Measurements from ENCODE around the gene GPATCH3.
A peak's percentile ranks its signal among the peaks of the same experiment; 100 is the strongest.
"Not testable (repeated sequence)": the region's sequence is repeated elsewhere in the genome, so short reads cannot be mapped to it uniquely, and the experiment has no call there.

Gene GPATCH3

DNA sequence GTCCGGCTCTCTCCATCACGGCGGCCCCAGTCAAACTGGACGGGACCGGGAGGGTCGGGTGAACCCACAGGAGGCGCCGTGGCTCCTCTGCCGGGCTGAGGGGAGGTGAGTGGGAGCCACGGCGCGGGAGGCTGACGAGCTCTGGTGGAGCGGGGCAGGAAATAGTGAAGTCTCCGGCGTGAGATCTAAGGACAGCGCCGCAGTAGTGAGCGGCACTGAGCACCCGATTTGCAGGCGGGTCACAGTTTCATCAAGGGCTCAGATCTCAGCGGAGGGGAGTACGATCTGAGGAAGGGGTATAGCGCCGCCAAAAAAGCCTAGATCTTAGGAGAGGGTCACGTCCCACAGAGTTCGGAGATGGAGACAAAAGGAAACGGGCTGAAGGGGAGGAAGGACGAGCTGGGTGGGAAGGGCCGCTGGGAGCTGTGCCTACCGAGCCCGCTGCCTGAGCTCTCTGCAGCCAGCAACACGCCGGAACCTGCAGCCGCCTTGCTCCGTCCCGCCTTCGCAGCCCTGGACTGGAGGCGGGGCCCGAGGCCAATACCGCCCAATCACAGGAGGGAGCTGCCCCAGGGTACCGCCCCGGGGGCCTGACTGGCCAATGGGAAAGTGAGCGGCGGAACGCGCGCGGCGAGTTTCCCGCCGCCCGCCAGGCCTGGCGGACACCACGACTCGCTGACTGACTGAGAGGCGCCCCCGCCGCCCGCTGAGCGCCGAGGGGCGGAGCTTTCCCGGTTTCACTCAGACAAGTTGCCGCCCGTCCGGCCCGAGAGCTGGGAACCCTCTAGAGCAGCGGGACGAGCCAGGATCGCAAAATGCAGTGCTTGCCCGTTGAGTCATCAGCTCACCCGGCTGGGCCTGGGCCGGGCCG lies 35.4 kb downstream of the GPATCH3 start:
- DNase-seq (ENCODE audit: low spot score), result peak; percentile 99

DNA sequence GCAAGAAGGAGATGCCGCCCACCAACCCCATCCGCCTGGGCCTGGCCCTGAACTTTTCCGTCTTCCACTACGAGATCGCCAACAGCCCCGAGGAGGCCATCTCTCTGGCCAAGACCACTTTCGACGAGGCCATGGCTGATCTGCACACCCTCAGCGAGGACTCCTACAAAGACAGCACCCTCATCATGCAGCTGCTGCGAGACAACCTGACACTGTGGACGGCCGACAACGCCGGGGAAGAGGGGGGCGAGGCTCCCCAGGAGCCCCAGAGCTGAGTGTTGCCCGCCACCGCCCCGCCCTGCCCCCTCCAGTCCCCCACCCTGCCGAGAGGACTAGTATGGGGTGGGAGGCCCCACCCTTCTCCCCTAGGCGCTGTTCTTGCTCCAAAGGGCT lies 36.6 kb downstream of the GPATCH3 start:
- DNase-seq (ENCODE audit: low spot score), result no peak

GRCh38 chr1:26862781-26863684 lies 37.2 kb downstream of the GPATCH3 start, which contains the start of gene SFN:
SFN (plus strand) TSS chr1:26863149; CDS start chr1:26863213, 64 bp downstream.
- peak; percentile 92 for DNase-seq (ENCODE audit: low spot score)

DNA sequence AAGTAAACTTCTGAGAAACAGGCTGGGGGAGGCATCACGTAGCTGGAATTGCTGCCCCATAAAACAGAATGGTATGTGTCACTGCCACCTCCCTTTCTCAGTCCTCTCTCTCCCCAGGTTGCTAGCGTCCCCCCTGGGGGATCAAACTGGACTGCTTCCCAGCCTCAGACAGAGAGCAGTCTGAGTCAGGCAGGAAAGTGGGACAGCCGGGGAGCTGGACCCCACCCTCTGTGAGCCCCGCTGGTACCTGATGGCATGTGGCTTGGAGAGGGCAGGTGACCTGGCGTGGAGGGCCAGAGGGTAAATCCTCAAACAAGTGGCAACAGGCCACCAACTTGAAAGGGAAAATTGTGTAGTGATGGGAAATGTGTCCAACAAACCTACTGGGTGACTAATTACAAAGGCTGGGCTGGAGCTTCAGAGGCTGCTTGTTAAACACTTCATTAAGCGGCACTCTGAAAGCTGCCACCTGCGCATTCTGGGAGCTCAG lies 38.3 kb downstream of the GPATCH3 start:
- no peak for DNase-seq (ENCODE audit: low spot score)

- DNase-seq (ENCODE audit: low spot score), result peak; percentile 62
Observed at GRCh38 chr1:26861286-26861701, 39.0 kb downstream of the GPATCH3 start.

DNA sequence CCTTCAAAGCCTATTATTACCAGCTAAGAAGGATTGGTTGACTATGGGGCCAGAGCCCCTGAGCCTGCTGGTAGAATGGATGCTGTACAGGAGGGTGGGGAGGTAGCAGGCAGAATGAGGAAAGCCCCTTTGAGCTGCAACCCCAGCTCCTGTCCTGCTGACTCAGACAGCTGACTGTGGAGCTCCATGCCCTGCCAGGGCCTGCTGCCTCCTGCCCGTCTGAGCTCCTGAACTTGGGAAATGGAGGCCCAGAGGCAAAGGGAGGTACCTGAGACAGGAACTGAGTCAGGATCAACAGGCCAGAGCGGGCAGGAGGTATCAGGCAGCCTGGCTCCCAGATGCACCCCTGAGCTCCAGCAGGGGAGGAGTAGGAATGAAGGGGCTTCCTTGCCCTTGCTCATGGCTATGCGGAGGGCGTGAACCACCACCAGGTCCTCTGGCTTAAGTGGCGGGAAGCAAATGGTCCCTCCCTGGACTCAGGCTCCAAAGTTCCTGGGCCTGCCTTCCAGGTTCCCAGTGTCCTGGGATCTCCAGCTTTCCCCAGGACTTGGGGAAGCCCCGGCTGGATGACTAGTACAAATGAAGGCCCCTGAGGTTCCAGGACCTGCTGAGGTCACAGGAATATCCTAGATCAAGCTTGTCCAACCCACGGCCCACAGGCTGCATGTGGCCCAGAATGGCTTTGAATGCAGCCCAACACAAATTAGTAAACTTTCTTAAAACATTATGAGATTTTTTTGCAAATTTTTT lies 41.2 kb downstream of the GPATCH3 start:
- no peak for DNase-seq (ENCODE audit: low spot score)

GRCh38 chr1:26858160-26858559 lies 42.1 kb downstream of the GPATCH3 start:
- DNase-seq (ENCODE audit: low spot score), result no peak

DNA sequence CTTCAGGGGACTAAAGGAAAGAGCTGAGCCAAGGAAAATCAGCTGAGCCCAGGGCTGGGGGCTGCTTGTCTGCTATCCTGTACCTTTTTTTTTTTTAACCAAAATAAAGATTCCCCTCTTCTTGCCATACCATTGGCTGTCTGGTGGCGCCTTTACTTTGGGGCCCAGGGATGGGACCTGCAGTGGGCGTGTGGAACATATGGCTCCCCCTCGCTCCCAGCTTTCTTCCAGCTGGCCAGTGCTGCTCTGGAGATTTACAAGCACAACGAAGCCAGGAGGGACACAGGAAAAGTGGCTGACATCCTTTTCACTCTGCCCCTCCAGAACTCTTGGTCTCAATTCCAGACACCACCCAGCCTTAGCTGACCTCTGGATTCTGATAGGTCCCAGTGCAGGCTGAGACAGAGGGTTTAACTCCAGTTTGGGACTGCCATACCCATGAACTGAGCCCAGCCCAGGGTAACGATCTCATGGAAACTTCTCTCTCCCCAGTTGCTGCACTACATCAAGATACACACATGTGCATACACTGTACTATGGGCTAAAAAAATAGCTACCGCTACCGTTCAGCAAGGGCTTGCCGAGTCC lies 42.7 kb downstream of the GPATCH3 start:
- no peak for DNase-seq (ENCODE audit: low spot score)

GRCh38 chr1:26856604-26857469 lies 43.4 kb downstream of the GPATCH3 start:
- DNase-seq (ENCODE audit: low spot score), result no peak

- no peak for DNase-seq (ENCODE audit: low spot score)
Observed at GRCh38 chr1:26856181-26856580, 44.1 kb downstream of the GPATCH3 start.

GRCh38 chr1:26855636-26856035 lies 44.6 kb downstream of the GPATCH3 start:
- no peak for DNase-seq (ENCODE audit: low spot score)

GRCh38 chr1:26854906-26855305 lies 45.4 kb downstream of the GPATCH3 start:
- DNase-seq (ENCODE audit: low spot score), result no peak

GRCh38 chr1:26853600-26853999 lies 46.7 kb downstream of the GPATCH3 start:
- DNase-seq (ENCODE audit: low spot score), result no peak

GRCh38 chr1:26853156-26853555 lies 47.1 kb downstream of the GPATCH3 start:
- peak; percentile 87 for DNase-seq (ENCODE audit: low spot score)

DNA sequence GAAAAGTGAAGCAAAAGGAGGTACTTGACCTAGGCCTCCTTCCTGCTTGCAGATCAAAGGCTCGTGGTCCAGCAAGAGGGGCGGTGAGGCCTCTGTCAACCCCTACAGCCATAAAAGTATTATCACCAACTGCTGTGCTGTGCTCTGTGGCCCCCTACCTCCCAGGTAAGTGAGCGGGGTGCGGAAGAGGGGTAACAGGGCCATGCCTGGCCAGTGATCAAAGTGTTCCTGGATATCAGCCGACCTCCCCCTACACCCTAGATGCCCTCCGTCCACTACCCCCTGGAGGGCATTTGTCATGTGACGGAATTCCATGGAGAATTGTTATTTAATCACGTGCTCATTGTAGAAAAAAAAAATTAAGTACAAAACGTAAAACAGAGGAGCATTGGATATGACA lies 47.6 kb downstream of the GPATCH3 start:
- DNase-seq (ENCODE audit: low spot score), result no peak

DNA sequence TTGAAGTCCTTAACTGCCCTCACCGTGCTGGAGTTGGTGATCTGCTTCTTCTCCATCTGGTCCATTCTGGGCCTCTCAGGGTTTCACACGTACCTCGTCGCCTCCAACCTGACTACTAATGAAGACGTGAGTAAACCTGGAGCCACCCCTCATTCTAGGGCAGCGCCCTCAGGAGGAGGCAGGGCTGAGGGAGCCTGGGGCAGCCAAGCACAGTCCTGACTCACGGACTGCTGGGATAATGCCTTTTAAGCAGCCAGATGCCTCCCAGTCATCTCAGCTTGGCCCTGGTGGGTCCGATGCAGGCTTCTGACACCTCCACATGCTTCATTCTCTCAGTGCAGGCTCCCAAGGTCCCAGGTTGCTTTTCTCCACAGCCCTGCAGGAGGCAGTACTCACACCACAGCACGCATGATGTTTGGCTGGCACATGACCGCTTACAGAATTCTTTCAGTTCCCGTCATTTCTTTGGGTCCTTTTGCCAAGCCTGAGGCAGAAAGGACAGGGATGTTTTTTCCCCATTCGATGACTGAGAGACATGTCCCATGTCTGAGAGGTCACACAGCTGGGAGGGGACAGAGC lies 49.1 kb downstream of the GPATCH3 start:
- DNase-seq (ENCODE audit: low spot score), result no peak

GRCh38 chr1:26848941-26849774 lies 51.1 kb downstream of the GPATCH3 start:
- DNase-seq (ENCODE audit: low spot score), result peak; percentile 96

DNA sequence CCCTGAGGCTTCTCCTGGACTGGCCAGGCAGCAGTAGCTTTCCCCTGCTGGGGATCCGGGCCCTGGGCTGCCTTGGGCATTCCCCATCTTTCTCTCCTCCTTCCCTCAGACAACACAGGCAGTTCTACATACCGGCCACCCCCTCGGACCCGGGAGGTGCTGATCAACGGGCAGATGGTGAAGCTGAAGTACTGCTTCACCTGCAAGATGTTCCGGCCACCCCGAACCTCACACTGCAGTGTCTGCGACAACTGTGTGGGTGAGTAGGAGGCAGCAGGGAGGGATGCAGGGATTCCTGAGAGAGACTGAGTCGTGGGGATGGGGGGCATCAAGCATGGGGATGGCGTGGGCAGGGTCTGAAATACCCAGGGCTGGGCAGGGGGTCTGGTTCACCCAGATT lies 51.8 kb downstream of the GPATCH3 start:
- DNase-seq (ENCODE audit: low spot score), result no peak

GRCh38 chr1:26847826-26848225 lies 52.4 kb downstream of the GPATCH3 start:
- not testable (repeated sequence) for DNase-seq (ENCODE audit: low spot score)
